Left lung (tissue), 10 donors: Measurements from ENCODE around the gene CHCHD6. TPM values are rescaled to one million over a fixed set of nuclear protein-coding genes. Genes with fewer than 3 reads are reported as not detected.
A peak's percentile ranks its signal among the peaks of the same experiment; 100 is the strongest.

Experiments
- ATAC-seq: fragments of 200-7000 bp; cut with Tn5 transposase; one replicate; pipeline ENCODE4 v1.9.1; 2020; ENCODE audit warnings: moderate library complexity
- DNase-seq, 4 donors: peaks; one replicate each; pipeline ENCODE4 v3.0.0-alpha.2; 2013 to 2020
- H3K27ac ChIP-seq, 2 donors: fragments of 200-600 bp; sonication (generic) in 1 of 2; one replicate each; pipeline versions ENCODE4 v1.5.0 to v1.8.0; 2020 to 2021
- H3K27me3 ChIP-seq, 2 donors: fragments of 200-600 bp; sonication (generic) in 1 of 2; one replicate each; pipeline versions ENCODE4 v1.5.0 to v1.8.0; 2020 to 2021
- H3K36me3 ChIP-seq, 2 donors: fragments of 200-600 bp; sonication (generic) in 1 of 2; one replicate each; pipeline versions ENCODE4 v1.5.0 to v1.8.0; 2020 to 2021
- H3K4me1 ChIP-seq, 2 donors: fragments of 200-600 bp; one replicate each; pipeline ENCODE4 v1.8.0; 2021
- H3K4me3 ChIP-seq, 2 donors: fragments of 200-600 bp; sonication (generic) in 1 of 2; one replicate each; pipeline versions ENCODE4 v1.5.0 to v1.8.0; 2020 to 2021; ENCODE audit warnings: mild to moderate bottlenecking in 1 of 2
- H3K9me3 ChIP-seq, 2 donors: fragments of 200-600 bp; sonication (generic) in 1 of 2; one replicate each; pipeline versions ENCODE4 v1.5.0 to v1.8.0; 2020 to 2021
- intact Hi-C, 2 donors: fragments of 100-400 bp; cut with DNase I; formaldehyde crosslinking; loops; one replicate each; pipeline versions ENCODE4 v1.11.2 to v1.14.2; 2022
- polyA plus RNA-seq, 6 donors: library from polyadenylated mRNA; unstranded; fragments of 120-200 nt; gene quantifications; one replicate each; pipeline ENCODE4 v1.2.1, GENCODE V29; 2013; ENCODE audit not compliant: insufficient read length in 6 of 6
- total RNA-seq, 2 donors: library from RNA; stranded (reverse); fragmentation: NEBNext Ultra II Directional; extraction: Animal tissue kit (Norgen Biotek cat#: 25700); gene quantifications; one replicate each; pipeline ENCODE4 v1.2.1, GENCODE V29; 2021
- TF ChIP-seq, protein P1 (sequence below), 2 donors: fragments of 200-600 bp; sonication (generic) in 1 of 2; IDR thresholded peaks; one replicate each; pipeline versions ENCODE4 v1.5.0 to v1.8.0; 2021; ENCODE audit warnings: antibody characterized with exemption in 2 of 2
- donor health status: DM: no; HTN: yes; CAD: no.
- donor health status: DM: no; HTN: no; CAD: no.

Gene CHCHD6
- total and polyA plus RNA-seq, 8 donors, result 11.8 to 21.1 (median 18.4) TPM

DNA sequence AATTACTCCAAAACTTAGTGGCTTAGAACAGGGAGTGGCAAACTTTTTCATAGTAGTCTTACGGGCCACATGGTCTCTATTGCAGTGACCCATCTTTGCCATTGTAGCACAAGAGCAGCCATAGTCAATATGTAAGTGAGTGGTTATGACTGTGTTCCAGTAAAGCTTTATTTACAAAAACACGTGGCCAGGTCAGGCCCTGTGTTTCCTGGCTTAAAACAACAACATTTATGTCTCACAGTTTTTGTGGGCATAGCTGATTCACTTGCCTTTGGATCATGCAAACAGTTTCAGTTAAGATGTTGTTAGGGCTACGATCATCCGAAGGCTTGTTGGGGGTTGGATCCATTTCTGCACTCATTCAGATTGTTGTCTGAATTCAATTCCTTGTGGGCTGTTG is 103.8 kb downstream of the CHCHD6 start:
- DNase-seq (no peak), ATAC-seq (no peak)
- TF ChIP-seq, protein P1, sequence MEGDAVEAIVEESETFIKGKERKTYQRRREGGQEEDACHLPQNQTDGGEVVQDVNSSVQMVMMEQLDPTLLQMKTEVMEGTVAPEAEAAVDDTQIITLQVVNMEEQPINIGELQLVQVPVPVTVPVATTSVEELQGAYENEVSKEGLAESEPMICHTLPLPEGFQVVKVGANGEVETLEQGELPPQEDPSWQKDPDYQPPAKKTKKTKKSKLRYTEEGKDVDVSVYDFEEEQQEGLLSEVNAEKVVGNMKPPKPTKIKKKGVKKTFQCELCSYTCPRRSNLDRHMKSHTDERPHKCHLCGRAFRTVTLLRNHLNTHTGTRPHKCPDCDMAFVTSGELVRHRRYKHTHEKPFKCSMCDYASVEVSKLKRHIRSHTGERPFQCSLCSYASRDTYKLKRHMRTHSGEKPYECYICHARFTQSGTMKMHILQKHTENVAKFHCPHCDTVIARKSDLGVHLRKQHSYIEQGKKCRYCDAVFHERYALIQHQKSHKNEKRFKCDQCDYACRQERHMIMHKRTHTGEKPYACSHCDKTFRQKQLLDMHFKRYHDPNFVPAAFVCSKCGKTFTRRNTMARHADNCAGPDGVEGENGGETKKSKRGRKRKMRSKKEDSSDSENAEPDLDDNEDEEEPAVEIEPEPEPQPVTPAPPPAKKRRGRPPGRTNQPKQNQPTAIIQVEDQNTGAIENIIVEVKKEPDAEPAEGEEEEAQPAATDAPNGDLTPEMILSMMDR (IDR thresholded peaks at IDR 0.05), result no peak
- intact Hi-C loops, result no loop called here
- no peak overlapping the region for H3K4me3 ChIP-seq
- no peaks in the 10 kb centered on the region for H3K4me1 ChIP-seq
- no peaks in the 10 kb centered on the region for H3K36me3 ChIP-seq
- no peak overlapping the region for H3K27ac ChIP-seq
- no peaks in the 10 kb centered on the region for H3K9me3 ChIP-seq
- H3K27me3 ChIP-seq, result no peaks in the 10 kb centered on the region

GRCh38 chr3:126811530-126811929 is 107.5 kb downstream of the CHCHD6 start:
- Histone ChIP-seq H3K36me3 (no peaks in the 10 kb centered on the region), H3K9me3 (no peaks in the 10 kb centered on the region), H3K27ac (no peak overlapping the region), H3K4me1 (no peaks in the 10 kb centered on the region), H3K27me3 (no peaks in the 10 kb centered on the region), H3K4me3 (no peak overlapping the region)
- DNase-seq (no peak), ATAC-seq (no peak)
- intact Hi-C loops, result no loop called here
- TF ChIP-seq, protein P1 (IDR thresholded peaks at IDR 0.05), result no peak

- DNase-seq, result no peak
- Histone ChIP-seq H3K4me1 (peaks cover 0 to 10% of the 10 kb centered on the region in 2 donors), H3K36me3 (no peaks in the 10 kb centered on the region), H3K9me3 (no peaks in the 10 kb centered on the region), H3K27ac (no peak overlapping the region), H3K4me3 (no peak overlapping the region), H3K27me3 (no peaks in the 10 kb centered on the region)
- intact Hi-C loops, result no loop called here
- ATAC-seq, result no peak
- TF ChIP-seq, protein P1 (IDR thresholded peaks at IDR 0.05), result no peak
Observed at GRCh38 chr3:126816298-126816697, 112.3 kb downstream of the CHCHD6 start.

DNA sequence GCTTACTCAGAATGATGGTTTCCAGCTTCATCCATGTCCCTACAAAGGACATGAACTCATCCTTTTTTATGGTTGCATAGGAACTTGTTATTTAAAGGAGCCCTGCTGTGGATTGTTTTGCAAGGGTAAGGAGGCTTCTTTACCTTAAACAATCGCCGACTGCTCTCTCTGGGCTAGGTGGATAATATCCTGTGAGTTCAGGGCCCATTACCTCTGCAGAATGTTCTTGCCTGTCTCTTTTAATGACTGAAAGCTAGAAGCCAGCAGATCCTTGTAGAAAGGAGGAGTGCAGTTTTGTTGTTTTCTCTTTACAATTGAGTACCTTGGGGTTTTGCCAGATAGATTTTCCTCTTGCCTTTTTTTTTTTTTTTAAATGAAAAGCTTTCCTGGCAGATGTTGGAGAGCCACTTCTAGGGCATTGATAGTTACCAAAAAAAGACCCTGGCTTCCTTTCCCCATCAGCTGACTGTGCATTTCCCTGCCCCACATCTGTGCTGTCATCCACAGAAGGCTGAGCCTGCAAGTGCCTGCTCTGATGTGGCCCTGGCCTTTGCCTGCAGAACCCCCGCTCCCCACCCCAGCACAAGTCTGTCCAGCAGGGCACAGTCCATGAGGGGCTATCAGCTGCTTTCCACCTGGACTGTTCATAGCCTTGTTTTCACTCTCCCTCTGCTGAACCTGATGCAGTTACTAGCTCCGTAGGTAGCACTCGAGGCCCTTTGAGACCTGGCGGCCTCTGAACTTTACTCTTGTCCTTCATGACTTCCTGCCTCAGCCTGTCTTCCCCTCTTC is 113.1 kb downstream of the CHCHD6 start:
- Histone ChIP-seq H3K36me3 (no peaks in the 10 kb centered on the region), H3K4me1 (peaks cover 0 to 10% of the 10 kb centered on the region in 2 donors), H3K4me3 (no peak overlapping the region), H3K9me3 (no peaks in the 10 kb centered on the region), H3K27me3 (no peaks in the 10 kb centered on the region), H3K27ac (no peak overlapping the region)
- peak; percentile 39 for ATAC-seq
- TF ChIP-seq, protein P1 (IDR thresholded peaks at IDR 0.05), result no peak
- DNase-seq, result peak in 2 of 4 donors; percentile 24 to 43
- intact Hi-C loops, result no loop called here

DNA sequence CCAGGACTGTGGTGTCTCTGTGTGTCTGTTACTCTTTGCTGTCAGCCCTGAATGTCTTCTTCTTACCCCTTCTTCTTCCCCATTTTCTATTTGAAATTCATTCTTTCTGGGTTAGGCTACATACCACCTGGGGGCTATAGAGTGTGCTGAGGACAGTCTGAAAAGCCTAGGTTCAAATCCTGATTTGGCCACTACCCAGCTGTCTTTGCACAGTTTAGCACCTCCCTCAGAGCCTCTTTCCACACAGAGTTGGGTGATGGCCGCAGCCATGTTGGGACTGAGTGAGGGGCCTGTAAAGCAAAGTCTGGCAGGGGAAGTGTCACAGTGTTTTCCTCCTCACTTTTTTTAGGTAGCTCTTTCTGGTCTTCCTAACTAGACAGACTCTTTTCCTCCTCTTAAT is 113.7 kb downstream of the CHCHD6 start:
- H3K4me1 ChIP-seq, result peaks cover 0 to 10% of the 10 kb centered on the region in 2 donors
- H3K9me3 ChIP-seq, result no peaks in the 10 kb centered on the region
- H3K36me3 ChIP-seq, result no peaks in the 10 kb centered on the region
- TF ChIP-seq, protein P1 (IDR thresholded peaks at IDR 0.05), result no peak
- ATAC-seq (no peak), DNase-seq (no peak)
- intact Hi-C loops, result no loop called here
- no peak overlapping the region for H3K27ac ChIP-seq
- H3K27me3 ChIP-seq, result no peaks in the 10 kb centered on the region
- H3K4me3 ChIP-seq, result no peak overlapping the region
